GM21390 (cell line): ENCODE measurements around the gene GRK2.
"Not testable (repeated sequence)": the region's sequence is repeated elsewhere in the genome, so short reads cannot be mapped to it uniquely, and the experiment has no call there.

Experiments used
- ATAC-seq: cut with Tn5 transposase; IDR thresholded peaks from one replicate; pipeline ENCODE4 v1.9.1; 2021; ENCODE audit not compliant: unreplicated experiment

The GRK2 gene

DNA sequence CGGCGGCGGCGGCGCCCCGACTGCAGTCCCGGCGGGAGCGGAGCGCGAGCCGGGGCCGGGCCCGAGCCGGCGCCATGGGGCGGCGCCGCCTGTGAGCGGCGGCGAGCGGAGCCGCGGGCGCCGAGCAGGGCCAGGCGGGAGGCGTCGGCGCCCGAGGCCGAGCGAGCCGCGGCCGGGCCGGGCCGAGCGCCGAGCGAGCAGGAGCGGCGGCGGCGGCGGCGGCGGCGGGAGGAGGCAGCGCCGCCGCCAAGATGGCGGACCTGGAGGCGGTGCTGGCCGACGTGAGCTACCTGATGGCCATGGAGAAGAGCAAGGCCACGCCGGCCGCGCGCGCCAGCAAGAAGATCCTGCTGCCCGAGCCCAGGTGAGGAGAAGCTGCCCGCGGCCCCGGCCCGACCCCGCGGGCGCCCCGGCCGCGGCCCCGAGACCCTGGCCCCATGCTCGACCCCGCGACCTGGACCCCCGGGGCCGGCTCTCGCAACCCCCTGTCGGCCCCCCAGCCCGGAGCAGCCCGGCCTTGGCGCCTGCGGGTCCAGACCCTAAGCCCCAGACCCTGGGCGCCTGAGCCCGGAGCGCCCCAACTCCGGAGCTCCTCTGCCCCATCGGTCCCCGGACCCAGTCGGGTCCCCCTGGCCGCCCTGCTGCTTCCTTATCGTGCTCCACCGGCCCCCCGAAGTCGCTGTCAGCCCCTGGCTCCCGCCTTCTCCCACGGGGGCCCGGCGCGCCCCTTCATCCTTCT, at the start of gene GRK2:
Gene GRK2, plus strand, starts transcription at position 25 of the 739 bp plus-strand sequence. Its CDS starts 227 bp downstream, at position 252.
- ATAC-seq: no peak

DNA sequence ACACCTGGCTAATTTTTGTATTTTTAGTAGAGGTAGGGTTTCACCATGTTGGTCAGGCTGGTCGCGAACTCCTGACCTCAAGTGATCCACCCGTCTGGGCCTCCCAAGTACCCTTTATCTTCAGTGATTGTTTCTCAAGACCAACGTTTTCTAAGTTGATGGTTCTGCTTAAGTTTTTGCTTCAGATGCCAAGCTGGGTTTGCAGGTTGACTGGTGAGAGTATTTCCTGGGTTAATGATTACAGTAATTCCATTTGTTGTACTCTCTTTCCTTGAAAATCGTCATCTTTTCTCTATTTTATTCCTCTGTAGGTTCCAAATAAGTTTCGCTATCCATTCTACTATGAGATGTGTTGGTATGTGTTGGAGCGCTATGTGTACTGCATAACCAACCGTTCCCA, 38.5 kb upstream of the GRK2 start:
- no peak for ATAC-seq

DNA sequence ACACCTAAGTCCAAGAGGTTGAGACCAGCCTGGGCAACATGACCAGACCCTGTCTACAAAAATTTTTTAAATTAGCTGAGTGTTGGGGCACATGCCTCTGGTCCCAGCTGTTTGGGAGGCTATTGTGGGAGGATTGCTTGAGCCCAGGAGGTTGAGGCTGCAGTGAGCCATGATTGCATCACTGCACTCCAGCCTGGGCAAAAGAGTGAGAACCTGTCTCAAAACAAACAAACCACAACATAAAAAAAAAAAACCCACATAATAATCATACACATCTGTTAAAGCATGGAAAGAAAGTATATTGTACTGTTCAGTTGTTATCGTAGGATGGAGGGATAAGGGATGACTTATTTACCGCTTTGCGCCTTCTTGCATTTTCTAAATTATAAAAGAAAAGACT, 35.9 kb upstream of the GRK2 start:
- ATAC-seq: no peak

DNA sequence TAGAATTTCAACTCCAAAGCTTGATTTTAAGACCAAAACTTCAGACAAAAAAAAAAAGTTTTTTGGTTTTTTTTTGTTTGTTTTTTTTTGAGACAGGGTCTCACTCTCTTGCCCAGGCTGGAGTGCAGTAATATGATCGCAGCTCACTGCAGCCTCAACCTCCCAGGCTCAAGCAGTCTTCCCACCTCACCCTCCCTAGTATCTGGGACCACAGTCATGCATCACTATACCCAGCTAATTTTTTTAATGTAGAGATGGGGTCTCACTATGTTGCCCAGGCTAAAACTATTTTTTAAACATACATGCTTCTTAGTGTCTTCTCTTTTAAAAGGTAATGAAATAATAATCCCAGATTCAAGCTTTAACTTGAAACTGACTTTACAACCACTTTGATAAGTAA, 35.4 kb upstream of the GRK2 start:
- ATAC-seq: no peak

DNA sequence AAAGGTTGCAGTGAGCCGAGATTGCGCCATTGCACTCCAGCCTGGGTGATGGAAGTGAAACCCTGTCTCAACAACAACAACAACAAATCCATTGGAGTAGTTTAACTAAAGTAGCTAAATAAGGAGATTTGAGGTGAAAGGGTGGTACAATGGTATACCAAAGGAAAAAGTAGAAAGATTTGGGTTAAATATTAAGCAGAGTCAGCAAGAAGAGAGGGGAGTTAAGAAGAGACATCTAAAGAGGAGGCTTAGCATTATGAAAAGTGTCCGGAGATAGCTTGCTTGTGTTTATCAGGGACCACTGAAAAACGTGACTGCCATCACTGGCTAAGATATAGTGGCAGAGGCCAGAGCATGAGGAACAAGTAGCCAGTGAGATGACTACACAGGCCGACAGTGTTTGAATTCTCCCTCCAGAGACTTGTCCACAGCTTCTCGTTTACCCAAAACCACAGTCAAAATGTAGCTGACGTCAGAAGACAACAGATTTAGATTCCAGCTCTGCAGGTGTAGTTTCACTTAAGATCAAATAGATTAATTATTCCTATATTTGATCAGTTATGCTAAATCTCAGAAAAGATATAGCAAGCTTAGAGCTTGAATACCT, 32.6 kb upstream of the GRK2 start:
- ATAC-seq: no peak

DNA sequence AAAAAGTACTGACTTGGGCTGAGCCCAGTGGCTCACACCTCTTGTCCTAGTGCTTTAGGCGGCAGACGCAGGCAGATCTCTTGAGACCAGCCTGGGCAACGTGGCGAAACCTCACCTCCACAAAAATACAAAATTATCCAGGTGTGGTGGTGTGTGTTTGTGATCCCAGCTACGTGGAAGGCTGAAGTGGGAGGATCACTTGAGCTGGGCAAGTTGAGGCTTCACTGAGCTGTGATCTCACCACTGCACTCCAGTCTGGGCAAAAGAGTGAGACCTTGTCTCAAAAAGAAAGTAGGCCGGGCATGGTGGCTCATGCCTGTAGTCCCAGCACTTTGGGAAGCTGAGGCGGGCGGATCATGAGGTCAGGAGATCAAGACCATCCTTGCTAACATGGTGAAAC, 31.7 kb upstream of the GRK2 start:
- ATAC-seq: not testable (repeated sequence)

DNA sequence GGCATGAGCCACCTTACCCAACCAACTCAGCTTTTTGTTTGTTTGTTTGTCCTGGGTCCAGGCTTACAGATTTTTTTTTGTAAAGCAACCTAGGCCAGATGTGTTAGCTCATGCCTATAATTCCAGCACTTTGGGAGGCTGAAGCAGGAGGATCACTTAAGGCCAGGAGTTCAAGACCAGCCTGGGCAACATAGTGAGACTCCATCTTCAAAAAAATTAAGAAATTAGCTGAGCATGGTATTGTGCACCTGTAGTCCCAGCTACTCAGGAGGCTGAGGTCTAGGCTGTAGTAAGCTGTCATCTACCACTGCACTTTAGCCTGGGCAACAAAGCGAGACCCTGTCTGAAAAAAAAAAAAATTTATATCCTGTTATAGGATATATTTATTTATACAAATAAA, 28.7 kb upstream of the GRK2 start:
- no peak for ATAC-seq

DNA sequence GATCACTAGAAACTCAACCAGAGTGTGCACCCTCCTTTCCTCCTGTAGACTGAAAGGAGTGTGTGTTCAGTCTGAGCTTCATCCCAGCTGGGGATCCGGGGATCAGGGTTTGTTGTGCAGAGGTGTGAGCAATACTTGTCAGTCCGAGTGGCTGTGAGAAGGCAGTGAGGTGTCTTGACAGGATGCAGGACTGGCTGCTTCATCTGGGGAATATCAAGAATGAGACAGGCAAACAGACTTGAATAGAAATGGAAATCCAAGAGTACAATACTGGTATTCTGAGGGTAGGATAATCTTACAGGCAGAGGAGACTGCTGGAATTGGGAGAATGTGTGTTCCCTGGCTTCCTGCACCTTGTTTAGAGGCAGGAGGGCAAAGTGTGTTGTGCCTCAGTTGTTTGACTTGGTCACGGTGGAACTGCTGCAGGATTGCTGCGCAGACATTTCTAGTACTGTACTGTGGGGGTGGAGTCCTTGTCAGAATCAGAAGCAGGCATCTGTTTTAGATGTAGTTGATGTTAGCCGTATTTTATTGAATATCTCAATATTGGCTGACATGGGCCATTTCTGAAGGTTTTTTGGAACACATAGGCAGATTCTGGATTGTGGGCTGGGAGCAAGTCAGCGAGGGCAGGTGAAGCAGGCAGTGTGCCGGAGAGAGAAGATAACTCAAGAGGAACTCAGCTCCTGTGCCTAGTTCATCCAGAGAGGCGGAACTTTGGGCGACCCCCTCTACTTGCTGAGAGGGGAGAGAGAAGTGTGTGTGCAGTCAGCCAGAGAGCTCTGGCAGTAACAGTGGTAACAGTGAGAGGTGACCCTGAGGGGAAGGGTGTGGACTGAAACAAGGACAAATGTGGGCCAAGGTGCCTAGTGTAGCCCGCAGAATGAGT, 27.1 kb upstream of the GRK2 start:
- no peak for ATAC-seq

DNA sequence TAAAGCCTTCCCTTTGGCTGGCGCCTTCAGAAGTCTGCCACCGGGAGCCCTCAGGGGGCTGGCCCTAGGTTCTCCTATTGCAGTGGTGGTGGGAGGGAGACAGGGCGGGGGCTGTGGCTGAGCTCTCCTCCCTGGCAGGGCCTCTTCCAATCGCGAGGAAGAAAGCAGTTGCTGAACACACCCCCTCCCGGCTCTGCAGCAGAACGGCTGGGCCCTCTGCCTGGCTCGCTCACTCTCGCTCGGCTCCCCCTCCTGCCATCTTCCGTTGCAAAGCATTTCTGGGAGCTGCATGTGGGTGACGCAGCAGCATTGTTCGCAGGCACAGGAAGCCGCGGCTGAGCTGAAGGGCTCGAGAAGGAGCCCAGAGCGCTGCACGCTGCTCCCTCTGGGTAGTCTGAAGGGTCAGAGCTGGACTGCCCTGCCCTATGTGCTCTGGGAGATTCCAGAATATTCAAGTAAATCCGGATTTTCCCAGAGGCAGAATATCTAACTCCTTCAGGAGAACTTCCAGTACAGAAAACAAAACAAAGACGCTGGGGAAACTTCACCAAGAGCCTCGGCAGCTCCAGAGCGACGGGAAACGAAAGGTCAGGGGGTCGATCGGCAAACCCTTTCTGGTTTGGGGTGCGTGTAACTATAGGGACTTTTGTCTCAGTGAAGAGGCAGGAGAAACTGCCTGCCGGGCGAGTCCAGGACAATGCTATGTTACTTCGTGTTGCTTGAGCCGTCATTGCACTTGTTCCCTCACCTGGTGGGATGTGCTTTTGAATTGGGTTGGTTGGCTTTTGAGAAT, 26.3 kb upstream of the GRK2 start:
- peak; percentile 84 for ATAC-seq

DNA sequence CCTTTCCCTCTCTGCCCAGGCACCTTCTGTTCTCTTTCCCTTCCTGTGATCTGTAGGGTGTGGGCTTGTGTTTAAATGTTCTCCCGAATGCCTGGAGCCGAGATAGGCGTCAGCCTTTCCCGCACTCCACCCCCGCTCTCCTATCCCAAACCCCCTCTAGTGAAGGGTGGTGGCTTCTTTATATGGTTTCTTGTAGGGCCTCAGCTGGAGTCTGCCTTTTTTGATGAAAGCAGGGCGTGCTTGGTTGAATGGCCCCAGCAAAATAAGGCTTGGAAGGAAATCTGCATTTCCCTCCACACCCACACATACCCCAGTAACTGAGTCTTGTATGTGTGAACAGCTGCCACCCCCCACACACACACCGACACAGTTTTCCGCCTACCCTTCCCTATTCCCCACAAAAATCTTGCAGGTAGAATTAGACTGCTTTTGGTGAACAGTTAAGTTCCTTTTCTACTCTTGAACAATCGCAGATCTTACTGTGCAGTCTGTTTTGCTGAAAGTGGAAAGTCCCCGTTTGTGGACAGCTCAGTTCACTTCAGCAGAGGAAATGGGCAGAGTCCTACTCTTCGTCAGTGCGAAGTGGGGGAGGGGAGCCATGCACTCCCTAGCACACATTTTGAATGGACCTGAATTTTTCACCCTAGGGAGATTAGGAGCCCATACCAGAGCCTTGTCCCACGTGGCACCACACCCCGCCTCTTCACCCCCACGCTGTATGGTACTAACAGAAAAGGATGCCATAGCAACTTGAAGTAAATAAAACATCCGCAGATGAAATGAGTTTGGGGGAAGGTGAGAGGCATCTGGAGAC, 25.5 kb upstream of the GRK2 start:
- no peak for ATAC-seq

DNA sequence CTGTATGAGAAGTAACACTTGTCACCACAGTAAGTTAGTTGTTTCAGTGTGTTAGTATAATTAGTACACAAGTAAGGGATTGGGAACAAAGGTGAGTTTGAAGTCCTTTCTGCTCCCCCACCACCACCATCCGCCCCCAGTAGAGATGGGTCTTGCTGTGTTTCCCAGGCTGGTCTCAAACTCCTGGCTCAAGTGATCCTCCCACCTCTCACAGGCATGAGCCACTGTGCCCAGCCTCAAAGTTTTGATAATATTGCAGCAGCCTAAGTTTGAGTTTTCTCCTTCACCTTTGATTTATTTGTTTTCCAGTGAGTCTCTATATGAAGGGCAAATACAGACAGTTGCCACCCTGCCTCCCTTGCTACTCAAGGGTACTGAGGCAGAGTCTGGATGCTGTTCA, 23.7 kb upstream of the GRK2 start:
- ATAC-seq: no peak

DNA sequence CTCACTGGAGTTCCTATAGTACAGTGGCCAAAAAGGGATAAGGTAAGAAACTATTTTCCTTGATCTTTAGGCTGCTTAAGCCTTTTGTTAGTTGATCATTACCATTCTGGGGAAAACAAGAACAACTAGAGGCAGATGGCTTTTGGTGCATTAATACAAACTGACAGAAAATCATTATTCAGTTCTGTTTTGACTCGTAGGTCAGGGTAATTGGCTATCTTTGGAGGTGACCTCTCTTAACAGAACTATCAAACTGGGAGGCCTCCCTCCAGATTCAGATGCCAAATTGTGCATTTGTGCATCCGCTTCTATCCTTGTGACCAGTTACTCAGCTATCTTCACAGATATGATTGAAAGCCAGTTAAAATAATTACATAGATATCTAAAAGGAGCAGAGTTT, 23.2 kb upstream of the GRK2 start:
- ATAC-seq: no peak

DNA sequence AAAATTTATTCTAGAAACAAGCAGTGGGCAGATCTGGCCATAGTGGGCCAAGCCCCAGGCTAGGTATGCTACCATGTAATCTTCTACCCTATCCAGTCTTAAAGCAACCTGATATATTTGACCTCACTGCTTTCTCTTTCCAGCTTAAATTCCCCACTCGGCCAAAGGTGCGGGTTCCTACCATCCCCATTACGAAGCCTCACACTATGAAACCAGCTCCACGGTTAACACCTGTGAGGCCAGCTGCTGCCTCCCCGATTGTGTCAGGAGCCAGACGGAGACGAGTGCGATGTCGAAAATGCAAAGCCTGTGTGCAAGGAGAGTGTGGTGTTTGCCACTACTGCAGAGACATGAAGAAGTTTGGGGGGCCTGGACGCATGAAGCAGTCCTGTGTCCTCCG, 21.2 kb upstream of the GRK2 start:
- no peak for ATAC-seq

DNA sequence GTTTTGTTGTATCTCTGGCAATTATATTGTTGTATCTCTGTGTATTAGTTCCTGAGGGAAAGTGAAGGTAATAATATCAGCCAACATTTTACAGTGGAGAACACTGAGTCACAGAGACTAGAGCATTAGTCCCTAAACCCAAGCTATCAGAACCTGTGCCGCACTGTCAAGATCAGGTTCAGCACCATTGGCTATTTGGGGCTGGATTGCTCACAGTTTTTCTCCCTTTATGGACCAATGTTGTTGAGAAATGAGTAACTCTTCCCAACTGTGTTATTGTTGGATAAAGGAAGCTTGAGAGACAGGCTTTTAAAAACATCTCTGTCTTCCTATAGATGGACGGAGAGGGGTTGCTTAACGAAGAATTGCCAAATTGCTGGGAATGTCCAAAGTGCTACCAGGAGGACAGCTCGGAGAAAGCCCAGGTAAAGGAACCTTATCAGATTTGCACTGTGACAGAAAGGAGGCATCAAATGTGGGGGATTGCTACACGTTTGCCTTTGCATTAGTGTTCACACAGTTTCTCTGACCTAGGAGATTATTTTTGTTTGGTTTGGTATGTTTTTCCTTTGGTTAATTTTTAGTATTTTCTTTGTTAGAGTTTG, 18.2 kb upstream of the GRK2 start:
- no peak for ATAC-seq

DNA sequence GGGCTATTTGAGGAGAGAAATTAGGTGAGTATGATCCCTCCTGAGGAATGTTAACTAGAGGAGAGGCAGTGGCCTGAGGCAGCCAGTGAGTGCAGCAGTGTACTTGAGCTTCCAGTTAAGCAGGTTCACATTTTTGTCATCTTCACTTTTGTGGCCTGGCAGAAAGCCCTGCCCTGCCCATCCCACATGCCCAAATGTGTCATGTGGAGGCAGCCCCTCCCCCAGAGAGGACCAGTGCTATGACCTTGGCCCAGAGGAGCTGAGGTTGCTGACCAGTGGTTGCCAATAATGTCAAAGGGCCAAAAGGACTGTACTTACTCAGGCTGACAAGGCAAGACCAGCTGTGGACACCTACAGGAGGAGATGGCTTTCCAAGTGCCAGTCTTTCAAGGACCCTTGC, 17.6 kb upstream of the GRK2 start:
- no peak for ATAC-seq

DNA sequence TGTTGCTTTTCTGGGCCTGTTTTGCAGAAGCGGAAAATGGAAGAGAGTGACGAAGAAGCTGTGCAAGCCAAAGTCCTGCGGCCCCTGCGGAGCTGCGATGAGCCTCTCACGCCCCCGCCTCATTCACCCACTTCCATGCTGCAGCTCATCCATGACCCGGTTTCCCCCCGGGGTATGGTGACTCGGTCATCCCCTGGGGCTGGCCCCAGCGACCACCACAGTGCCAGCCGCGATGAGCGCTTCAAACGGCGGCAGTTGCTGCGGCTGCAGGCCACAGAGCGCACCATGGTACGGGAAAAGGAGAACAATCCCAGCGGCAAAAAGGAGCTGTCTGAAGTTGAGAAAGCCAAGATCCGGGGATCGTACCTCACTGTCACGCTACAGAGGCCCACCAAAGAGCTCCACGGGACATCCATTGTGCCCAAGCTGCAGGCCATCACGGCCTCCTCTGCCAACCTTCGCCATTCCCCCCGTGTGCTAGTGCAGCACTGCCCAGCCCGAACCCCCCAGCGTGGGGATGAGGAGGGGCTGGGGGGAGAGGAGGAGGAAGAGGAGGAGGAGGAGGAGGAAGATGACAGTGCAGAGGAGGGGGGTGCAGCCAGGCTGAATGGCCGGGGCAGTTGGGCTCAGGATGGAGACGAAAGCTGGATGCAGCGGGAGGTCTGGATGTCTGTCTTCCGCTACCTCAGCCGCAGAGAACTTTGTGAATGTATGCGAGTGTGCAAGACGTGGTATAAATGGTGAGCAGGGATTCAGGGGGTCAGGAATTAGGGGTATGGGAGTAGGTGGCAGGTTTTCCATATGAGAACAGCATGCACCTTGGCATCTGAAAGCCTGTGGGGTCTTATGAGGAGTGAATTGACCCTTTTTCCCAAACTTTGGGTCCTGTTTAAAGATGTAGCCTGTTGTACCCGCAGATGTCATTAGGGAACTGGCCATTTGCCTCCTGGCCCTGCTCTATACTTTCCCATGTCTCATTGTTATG, 15.9 kb upstream of the GRK2 start:
- no peak for ATAC-seq

DNA sequence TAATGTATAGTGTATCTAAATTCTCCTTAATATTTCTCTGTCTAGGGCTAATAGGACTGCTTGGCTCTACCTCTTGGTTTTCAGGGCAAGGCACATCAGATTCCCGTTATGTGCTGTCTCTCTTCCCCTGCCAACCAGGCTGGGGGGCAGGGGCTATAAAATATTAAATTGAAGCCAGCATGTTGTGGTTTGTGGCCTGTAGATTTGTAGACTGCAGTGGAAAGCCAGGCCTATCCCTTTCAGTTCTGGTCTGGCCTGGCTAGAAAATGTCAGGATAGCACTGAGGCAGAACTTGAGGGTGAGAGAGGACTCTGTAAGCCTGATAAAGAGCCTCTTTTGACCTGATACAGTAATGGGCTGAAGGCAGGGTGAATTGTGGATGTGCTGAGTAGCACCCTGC, 14.4 kb upstream of the GRK2 start:
- ATAC-seq: no peak

DNA sequence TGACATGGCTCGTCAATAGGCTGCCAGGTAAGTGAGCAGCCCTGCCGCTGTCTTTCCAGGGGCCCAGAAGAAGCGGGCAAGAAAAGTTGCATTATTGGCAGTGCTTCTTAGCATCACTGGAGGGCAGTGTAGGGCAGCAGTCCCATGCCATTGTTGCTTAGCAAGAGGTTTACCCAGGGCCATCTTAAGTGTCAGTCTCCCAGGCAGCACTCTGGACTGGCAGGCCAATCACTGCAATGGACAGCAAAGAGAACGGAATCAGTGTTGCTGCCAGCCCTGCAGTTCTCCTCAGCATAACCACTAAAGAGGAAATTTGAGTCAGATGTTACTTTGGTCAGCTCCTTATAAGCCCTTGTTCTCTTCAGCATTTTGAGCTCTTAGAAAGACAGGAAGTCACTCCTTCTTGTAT, 13.4 kb upstream of the GRK2 start:
- ATAC-seq: no peak
